GM19463 (cell line): ENCODE measurements around the gene TBC1D22A.

Source experiments
- ATAC-seq: cut with Tn5 transposase; IDR thresholded peaks from one replicate; pipeline ENCODE4 v1.9.1; 2021; ENCODE audit warnings: mild to moderate bottlenecking, moderate library complexity; ENCODE audit not compliant: unreplicated experiment

TBC1D22A gene

DNA sequence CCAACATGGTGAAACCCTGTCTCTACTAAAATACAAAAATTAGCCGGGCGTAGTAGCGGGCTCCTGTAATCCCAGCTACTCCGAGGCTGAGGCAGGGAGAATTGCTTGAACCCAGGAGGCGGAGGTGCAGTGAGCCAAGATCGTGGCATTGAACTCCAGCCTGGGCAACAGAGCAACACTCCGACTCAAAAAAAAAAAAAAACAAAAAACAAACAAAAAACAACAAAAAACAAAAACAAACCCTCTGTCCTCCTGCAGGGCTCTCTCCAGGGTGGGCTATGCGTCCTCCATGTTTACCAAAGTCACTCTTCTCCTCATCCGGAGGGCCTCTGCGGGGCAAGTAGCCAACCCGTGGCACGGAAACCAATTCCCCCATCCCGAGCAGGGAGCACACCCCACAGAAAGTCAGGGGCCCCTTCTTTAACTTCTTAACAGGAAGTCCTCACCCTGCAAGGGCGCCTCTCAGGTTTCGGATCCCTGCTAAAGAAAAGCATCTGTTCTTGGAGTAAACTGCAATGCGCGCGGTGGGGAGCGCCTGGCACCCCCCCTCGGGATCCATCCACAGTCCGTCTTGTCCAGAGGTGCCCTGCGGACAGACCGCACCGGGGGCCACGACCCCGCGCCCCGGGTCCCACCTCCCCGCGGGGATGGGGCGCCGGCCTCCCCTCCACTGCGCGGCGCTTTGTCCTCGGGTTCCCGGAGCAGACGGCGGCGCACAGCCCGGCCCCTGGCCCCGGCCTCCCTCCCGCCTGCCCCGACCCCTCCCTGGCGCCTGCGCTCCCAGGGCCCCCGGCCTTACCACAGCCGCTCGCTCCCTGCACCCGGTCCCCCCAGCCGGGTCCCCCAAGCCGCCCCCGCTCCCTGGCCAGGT, 25.1 kb upstream of the TBC1D22A start:
- ATAC-seq, result peak; percentile 29

DNA sequence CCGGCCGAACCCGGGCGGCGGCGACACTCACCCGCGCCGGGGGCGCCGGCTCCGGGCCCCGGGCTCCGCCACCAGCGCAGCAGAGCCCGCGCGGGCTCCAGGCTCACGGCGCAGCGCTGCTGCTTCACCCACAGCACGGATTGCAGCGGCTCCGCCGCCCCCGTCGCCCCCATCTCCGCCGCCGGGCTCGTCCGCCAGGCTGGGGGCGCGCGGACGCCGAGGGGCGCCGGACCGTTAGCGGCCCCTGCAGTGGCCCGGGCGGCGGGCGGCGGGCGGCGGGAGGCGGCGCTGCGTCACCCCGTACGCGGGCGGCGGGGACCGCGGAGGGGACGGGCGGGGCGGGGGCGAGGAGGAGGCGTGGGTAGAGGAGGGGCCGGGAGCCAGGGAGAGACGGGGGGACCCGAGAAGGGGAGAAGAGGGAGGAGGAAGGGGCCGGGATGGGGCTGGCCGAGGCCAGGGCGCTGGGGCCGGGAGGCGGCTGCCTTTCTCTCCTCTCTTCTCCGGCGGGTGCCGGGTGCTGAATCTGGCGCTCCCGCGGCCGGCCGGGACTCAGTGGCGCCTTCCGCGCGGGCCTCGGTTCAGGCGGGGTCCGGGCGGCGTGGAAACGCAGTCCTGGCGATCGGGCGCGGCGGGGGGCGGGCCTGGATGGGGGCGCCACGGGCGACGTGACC, 24.3 kb upstream of the TBC1D22A start, which contains the start of gene CERK:
CERK (minus strand) TSS at position 277 of the 671 bp plus-strand sequence; CDS start at position 173, 104 bp downstream.
- ATAC-seq, result peak; percentile 52

DNA sequence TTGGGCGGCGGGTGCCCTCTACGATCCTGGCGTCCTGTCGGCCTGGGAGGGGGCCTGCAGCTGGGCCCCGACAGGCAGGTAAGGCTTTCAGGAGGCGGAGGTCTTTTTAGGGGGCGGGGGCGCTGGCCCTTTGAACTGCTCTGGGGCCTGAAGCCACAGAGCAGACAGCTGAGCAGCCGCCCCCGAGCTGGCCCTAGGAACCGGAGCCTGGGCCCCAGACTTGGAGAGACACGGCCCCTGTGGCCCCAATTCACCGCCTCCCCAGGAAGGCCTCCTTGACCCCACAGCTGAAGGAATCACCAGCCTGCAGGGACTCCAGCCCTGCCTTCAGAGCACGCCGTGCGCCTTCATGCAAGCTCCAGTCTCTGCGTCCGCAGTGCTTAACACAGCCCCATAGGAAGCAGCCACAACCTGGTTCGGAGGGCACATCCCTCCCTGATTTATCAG, 23.8 kb upstream of the TBC1D22A start:
- ATAC-seq, result no peak

DNA sequence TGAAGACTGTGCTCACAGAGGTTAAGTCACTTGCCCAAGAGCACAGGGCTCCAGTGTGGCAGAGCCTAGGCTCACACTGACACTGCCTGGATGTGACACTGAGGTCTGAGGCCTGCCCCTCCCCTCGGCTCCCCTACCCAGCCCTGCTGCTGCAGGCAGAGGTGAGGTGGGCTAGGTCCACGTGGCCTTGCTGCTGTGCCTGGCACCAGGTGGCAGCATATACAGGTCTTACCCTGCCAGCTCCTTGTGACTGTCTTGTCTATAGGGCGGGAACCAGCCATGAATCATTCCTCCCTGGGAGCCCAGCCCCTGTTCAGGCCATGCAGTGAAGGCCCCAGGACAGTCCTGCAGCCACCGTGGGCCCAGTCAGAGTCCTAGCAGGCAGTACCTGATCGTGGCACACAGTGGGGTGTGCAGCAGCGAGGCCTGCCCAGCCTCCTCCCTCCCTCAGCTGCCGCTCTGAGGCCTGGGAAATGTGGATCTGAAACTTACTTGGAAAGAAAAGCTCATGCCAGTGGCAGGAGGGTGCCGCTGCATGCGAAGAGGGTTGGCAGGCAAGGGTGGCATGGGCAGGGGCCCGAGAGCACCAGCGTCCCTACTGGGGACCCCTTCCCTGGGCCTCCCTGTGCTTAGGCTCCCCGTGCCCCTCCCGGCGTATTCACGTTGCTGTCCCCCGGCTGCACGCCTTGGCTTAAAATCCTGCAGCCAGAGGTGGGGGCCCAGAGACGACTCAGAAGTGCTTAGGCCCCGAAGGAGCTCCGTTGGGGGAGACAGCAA, 23.2 kb upstream of the TBC1D22A start:
- no peak for ATAC-seq

DNA sequence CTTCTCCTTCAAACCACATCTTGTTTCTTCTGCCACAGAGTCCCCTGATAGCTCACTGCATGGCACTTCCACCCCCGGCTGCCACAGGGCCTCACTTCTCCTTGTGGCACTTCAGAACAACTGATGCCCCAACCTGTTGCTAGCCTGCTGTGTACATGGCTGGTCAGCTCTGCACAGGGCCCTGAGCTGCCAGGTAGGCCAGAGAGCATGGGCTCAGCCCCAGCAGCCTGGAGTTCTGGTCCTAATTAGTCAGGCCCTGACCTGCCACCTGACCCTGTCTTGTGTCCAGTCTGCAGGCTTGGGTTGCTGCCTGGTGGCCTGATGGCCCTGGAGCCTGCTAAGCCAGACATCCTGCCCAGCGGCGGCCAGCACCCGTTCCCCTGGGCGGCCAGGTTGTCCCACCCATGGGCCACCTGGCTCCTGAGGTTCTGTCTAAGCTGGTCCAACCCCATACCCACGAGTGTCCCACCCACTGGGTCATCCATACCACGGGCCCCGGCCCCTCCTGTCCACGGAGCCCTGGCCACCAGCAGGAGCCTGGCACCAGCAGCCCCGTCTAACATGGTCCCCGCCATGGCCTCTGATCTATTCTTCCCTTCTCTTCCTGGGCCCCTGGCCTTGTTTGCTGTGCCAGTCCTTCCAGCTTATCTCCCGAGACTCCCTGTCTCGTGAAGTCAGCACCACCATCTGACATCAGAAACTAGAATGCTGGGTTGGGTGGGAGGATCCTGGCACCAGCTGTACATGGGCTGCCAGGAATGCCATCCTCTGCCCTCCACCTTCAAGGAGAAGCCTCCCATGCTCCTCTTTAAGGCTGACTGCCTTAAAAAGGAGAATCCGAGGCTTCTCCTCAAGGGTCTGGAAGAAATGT, 21.3 kb upstream of the TBC1D22A start:
- ATAC-seq, result no peak

DNA sequence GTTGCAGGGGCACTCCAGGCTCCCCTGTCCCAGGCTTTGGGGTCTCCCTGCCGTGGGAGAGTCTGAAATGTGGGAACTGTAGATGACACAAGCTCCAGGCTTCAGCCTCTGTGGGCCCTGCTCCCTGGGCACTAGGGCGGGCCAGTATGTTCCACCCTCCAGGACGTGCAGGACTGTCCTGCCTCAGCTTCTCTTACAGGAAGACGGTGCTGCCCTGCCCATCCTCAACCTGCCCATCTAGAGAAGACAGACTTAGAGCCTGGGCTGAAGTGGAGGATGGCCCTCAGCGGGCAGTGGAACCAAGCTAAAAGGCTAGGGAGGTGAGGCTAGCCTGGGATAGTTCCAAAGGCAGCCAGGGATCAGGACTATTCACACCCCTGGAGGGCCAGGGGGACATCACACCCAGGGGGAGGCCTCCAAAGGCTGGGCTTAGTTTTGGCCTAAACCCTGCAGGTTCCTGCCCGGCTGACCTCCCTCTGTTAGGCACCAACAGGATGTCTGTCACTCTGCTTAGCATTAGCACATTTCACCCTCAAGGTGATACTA, 20.4 kb upstream of the TBC1D22A start:
- no peak for ATAC-seq

DNA sequence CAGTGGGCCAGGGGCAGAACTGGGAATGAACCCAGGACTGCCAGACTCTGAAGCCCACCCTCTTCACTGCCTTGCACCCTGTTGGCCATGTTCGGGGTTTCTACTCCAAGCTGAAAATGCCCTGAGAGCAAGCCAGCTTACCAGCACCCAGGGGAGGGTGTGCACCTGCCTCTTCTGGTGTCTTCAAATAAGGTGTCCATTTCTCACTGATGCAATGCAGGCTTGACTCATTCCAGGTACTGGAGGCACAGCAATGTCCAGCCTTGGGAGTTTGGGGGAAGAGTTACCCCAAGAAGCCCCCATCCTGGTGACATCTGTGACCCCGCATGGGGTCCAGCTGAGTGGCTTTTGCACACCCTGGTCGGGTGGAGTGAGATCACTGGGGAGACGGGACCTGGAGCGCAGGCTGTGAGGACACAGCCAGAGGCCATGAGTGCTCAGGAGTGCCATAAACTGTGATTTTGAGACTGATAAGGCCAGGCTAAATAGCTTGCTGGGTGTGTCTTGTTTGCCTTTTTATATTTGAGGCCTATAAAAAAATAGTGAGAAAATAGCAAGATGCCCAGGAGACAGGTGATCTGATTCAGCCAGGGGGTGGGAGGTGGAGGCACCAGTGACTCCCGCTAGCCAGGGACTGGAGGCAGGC, 19.8 kb upstream of the TBC1D22A start:
- ATAC-seq, result no peak

DNA sequence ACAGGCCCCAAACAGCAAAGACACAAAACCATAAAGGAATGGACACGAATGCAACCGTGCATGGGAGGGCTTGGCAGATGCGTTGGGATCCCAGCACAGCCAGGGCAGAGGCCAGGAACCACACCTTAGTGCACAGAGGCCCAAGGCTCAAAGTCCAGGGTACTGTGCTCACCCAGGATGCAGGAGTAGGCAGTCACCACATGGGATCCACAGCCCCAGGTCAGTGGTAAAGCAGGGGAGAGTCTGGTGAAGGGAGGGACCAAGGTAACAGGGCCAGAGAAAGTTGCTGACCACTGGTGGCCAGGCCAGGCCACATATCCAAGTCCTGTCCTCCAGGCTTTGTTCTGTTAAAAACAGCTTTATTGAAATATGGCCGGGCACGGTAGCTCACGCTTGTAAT, 17.9 kb upstream of the TBC1D22A start:
- no peak for ATAC-seq

DNA sequence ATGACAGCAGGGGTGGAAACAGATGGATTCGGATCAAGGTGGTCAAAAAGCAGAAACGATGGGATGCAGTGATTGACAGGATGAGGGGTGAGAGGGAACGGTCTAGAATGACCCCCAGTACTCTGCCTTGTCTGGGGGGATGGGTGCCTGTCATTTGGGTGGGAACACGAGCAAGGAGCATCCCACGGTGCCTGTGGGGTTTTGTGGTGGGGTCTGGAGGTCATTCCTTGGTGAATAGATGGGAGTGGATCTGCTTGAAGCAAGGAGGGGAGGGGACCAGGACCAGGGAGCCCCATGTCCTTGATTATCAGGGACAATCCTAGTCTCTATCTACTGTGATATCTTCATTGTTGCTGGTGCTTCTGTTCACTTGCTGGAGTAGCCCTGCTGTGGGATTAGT, 16.3 kb upstream of the TBC1D22A start:
- no peak for ATAC-seq

DNA sequence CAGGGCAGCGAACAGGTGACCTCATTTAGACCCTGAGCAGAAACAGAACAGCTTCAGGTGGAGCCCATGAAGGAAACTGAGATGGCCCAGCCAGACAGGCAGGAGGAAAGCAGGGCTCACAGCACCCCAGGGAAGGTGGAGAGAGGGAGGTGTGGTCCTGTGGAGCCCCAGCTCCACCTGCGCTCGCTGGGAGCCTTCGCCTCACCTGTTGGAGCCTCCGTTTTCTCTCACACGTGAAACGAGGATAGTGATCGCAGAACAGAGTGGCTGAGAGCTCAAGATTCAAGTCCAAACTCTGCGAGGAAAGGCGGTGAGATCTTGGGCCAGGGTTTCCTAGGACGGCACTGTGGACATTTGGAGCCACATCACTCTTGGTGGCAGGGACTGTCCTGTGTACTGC, 15.8 kb upstream of the TBC1D22A start:
- ATAC-seq, result no peak

DNA sequence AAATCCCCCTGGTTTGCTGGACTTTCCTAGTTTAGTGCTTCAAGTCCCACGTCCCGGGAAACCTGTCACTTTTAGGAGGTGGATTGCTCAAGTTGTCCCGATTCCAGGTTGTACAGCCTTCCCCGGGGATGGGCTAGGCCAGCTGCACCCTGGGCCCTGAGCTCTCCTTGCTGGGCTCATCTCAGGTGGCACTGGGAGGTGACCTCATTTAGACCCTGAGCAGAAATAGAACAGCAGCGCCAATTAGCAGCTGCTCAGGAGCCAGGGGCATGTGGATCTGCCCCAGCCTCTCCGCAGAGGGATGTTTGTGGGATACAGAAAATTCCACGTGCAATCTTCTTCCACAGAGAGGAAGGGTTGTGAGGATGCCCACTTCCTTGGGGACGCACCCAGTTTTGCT, 14.8 kb upstream of the TBC1D22A start:
- ATAC-seq, result no peak

DNA sequence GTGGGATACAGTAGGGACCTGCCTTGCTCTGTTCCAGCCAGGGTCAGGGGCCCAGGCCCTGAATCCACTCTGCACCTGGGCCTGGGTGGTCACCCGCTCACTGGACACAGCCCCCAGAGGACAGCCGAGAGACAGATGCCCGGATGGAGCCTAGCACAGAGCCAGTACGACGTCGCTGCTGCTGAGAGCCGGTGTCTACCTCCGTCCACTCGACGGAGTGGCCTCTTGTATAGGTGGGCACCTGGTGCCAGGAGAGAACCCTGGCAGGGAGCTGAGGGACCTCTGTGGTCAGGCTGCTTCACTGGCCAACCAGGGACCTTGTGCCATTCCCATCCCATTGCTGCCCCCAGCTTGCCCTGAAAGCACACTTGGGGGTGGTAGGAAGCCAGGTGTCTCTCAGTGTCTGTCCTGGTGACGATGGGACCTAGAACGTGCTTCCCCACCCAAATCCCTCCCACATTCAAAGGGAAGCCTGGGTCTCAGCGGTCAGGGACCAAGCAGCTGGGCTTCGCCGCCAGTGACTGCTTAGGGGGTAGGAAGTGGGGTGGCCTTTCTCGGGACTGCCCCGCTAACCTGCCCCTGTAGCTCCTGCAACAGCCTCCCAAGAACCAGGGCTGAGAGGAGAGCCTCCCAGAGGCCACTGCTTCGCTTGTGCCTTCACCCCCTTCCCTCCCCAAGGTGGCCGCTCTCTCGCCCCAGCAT, 14.1 kb upstream of the TBC1D22A start:
- no peak for ATAC-seq

DNA sequence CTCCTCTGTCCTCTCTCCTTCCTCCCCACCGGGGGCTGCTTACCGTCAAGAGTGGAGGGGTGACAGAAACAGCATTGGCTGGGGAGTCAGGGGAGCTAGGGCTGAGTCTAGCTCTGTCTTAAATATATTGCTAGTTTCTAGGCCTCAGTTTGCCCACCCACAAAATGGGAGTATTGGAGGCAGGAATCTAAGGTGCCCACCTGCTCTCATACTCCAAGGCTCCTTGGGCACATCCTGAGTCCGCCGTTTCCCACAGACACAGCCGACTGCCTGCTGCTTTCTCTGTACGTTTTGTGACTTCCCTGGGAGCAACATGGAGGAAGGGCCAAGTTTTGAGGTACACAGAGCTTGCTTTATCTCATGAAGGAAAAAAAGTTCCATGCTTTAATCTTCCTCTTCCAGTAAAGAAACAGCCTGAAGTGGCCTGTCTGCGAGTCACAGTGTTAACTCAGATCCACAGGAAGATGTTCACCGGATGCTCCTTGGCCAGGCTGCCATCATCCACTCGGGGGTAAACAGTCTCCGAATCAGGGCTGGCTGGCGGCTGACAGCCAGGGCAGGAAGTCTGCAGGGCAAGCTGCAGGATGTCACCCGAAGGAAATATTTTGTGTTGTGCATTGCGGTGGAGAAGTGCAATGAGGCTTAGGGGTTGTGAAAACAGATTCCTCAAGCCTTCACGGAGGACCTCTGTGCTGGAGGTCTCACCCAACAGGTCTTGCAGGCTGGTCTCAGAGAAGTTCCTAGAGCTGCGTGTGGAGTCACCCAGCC, 13.4 kb upstream of the TBC1D22A start:
- ATAC-seq, result no peak

DNA sequence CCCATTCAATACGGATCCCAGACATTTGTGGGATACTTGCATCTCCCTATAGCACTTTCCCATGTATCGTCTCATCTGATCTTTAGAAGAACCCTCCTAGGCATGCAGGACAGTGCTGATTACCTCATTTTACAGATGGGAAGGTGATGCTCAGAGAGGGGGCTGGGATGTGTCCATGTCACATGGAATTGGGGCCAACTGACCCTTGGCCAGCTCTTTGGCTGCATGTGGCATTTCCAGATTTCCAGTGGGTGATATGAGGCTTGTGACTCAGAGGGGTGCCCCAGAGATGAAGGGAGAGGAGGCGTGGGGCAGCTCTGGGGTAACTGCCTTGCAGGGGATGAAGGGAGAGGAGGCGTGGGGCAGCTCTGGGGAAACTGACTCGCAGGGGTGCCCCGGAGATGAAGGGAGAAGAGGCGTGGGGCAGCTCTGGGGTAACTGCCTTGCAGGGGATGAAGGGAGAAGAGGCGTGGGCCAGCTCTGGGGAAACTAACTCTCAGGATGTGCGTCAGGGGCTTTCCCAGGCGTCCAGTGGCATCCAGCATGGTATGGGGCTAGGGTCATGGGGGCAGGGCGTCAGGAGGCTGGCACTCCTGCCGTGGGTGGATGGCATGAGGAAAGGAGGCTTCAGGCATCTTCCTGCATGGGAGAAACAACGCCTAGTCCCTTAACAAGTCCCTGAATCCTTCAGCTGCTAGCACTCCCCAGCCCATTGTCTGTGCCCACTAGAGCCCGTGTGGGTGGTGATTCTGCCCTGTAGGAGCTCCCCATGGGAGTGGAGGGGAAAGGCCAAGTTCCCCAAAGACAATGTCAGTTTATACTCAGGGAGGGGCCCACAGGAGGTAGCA, 12.5 kb upstream of the TBC1D22A start:
- ATAC-seq, result no peak

DNA sequence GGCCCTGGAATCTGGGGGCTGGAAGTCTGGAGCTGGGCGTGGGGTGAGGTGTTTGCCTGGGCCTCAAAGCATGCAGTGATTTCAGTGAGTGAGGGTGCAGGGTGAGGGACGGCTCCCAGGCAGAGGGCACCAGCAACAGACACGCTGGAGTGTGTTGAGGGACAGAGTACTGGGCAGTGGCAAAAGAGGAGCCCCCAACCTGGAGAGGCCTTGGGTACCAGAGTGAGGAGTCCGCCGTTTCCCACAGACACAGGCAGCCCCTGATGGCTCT, 12.0 kb upstream of the TBC1D22A start:
- ATAC-seq, result no peak

DNA sequence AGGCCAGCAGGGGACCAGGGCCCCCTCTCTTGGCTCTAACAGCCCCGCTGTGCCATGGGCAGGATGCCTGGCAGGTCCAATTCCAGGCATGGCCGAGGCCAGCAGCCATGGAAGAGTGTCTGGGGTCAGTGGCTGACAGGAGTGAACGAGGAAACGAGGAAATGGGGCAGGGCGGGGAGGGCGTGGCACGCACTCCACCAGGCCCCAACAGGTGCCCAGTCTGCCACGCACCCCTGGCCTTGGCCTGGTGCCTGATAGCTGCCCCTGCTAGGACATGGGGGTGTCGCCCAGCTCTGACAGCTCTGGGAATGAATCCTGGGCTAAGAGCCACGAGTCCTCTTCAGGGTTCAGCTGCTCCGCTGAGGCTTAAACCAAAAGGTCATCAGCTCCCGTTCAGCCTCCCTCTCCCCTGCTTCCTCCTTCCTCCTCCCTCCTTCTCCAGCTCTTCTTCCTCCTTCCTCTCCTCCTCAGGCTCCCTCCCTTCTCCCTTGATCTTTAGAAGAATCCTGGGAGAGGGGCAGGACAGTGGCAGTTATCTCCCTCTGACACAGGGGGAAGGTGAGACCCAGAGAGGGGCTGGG, 11.5 kb upstream of the TBC1D22A start:
- ATAC-seq, result no peak

DNA sequence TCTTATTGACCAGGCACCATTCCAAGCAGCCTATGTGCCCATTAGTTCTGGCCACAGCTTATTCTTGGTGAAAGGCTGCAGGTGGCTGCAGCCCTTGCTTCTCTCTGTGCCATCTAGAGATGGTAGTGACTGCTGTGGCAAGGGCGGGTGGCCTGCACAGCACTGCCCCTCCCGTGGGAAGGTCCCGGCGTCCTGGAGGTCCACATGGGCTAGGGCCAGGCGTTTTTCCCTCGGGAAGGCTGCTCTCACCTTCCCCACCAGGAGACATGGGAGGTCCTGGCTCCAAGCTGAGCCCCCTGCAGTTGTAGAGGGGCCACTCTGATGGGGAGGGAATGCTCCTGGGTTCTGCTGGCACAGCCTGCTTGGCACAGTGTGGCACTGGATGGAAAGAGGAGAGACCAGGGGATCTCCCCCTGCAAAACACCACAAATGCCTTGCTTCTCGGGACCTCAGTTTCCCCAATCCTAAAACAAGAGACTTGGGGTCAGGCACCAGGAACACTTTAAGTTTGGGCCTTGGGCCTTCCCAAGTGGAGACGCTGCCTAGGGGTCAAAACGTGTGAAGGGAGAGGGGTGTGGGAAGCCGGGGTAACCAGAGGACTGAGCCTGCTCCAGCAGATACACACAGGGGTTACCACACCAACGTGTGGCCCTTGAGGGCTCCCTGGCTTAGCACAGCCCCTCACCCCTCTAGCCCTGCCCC, 10.0 kb upstream of the TBC1D22A start:
- no peak for ATAC-seq
